ENCODE data around the gene SMPD3.

Gene SMPD3

GRCh38 chr16:68458101-68458500 is 9.8 kb upstream of the SMPD3 start:
- no peak overlapping the region for H3K4me3 ChIP-seq (ENCODE audit: low read depth, low read length)
- no peak for DNase-seq
- H3K27me3 ChIP-seq (replicated peaks) = no peaks in the 10 kb centered on the region
- in situ Hi-C loops (cut with HindIII; ENCODE audit: low pct_ligation_motif_present, low sequenced_read_pairs) = no loop called here
- no peak overlapping the region for H3K27ac ChIP-seq
- H3K36me3 ChIP-seq (replicated peaks) = no peaks in the 10 kb centered on the region
- TF ChIP-seq, protein P1, sequence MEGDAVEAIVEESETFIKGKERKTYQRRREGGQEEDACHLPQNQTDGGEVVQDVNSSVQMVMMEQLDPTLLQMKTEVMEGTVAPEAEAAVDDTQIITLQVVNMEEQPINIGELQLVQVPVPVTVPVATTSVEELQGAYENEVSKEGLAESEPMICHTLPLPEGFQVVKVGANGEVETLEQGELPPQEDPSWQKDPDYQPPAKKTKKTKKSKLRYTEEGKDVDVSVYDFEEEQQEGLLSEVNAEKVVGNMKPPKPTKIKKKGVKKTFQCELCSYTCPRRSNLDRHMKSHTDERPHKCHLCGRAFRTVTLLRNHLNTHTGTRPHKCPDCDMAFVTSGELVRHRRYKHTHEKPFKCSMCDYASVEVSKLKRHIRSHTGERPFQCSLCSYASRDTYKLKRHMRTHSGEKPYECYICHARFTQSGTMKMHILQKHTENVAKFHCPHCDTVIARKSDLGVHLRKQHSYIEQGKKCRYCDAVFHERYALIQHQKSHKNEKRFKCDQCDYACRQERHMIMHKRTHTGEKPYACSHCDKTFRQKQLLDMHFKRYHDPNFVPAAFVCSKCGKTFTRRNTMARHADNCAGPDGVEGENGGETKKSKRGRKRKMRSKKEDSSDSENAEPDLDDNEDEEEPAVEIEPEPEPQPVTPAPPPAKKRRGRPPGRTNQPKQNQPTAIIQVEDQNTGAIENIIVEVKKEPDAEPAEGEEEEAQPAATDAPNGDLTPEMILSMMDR (IDR thresholded peaks at IDR 0.05; ENCODE audit: low read depth, low read length, missing control alignments) = no peak

DNA sequence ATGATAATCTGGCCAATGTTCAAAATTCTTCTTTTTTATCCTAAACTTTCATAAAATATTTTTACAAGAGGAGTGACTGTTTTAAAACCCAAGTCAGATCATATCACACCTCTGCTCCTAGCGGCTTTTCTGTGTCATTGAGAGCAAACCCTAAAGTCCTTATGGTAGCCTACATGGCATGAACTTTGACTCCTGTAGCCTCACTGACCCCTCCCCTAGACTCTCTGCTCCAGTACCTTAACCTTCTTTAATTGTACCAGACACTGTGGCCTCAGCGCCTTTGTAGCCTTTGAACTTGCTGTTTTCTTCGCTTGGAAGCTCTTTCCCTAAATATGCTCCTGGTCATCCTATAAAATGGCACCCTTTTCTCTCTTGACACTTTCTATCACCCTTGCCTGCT is 7.3 kb upstream of the SMPD3 start:
- in situ Hi-C loops (cut with HindIII; ENCODE audit: low pct_ligation_motif_present, low sequenced_read_pairs) = no loop called here
- no peak overlapping the region for H3K4me3 ChIP-seq (ENCODE audit: low read depth, low read length)
- no peak for DNase-seq
- TF ChIP-seq, protein P1 (IDR thresholded peaks at IDR 0.05; ENCODE audit: low read depth, low read length, missing control alignments) = no peak
- H3K27me3 ChIP-seq (replicated peaks) = no peaks in the 10 kb centered on the region
- no peaks in the 10 kb centered on the region for H3K36me3 ChIP-seq (replicated peaks)
- H3K27ac ChIP-seq = no peak overlapping the region

DNA sequence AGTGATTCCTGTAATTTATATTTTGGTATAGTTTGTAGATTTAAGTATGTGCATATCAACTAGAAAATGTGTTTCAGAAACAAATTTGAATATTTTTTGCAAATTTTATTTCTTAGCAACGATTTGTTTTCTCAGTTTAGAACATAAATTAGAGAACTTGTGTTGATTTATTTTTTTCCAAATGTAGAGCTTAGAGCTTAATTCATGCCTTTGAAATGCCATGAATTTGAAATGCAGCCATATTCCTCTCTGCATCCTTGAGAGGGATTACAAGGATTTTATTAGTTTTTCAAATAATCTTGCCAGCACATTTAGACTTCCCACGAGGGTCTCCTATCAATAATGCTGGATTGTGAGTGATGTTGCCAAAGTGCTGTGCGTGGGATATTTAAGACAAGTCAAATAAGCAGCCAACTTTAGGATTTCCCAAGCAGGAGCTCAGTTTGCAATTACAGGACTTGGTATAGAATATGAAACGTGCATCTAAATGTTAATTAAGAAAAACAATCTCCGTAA is 6.7 kb upstream of the SMPD3 start:
- DNase-seq = no peak
- Histone ChIP-seq H3K4me3 (ENCODE audit: low read depth, low read length) (no peak overlapping the region), H3K27ac (no peak overlapping the region), H3K36me3 (replicated peaks) (no peaks in the 10 kb centered on the region), H3K27me3 (replicated peaks) (no peaks in the 10 kb centered on the region)
- in situ Hi-C loops (cut with HindIII; ENCODE audit: low pct_ligation_motif_present, low sequenced_read_pairs) = no loop called here
- TF ChIP-seq, protein P1 (IDR thresholded peaks at IDR 0.05; ENCODE audit: low read depth, low read length, missing control alignments) = no peak

DNA sequence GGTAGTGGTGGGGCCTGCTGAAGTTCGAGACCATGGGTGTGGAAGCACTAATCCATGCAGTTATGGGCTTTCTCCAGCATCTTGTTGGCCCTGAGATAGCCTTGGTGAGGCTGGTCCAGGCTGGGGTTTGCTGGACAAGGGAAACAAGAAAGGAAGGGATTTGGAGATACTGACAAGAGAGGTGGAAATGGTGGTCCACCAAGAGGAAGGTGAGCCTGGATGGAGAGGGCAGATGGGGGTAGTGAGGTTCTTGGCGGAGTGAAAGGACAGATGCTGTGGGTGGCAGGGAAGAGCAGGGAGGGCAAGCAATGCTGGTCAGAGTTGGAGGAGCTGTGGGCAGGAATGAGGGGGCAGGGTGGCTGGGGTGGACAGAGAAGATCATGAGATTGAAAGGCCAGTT is 5.5 kb upstream of the SMPD3 start:
- DNase-seq = no peak
- in situ Hi-C loops (cut with HindIII; ENCODE audit: low pct_ligation_motif_present, low sequenced_read_pairs) = no loop called here
- H3K36me3 ChIP-seq (replicated peaks) = no peaks in the 10 kb centered on the region
- no peaks in the 10 kb centered on the region for H3K27me3 ChIP-seq (replicated peaks)
- no peak overlapping the region for H3K27ac ChIP-seq
- TF ChIP-seq, protein P1 (IDR thresholded peaks at IDR 0.05; ENCODE audit: low read depth, low read length, missing control alignments) = no peak
- no peak overlapping the region for H3K4me3 ChIP-seq (ENCODE audit: low read depth, low read length)

DNA sequence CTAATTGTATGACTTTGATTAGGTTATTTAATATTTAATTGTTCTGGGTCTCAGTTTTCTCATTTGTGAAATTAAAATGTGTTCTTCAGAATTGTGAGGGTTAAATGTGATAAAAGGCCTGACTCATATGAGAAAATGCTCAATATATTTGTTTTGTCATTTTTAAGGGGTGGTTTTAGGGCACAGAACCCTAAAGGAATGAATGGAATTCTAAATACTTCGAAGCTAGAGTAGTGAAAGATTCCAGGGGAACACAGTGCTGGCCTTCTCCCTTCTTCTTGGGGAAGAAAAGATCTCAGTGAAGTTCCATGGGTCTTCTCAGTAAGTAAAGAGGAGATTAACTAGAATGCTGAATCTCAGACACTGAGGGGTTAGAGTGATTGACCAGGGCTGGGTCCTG is 3.9 kb upstream of the SMPD3 start:
- TF ChIP-seq, protein P1 (IDR thresholded peaks at IDR 0.05; ENCODE audit: low read depth, low read length, missing control alignments) = no peak

DNA sequence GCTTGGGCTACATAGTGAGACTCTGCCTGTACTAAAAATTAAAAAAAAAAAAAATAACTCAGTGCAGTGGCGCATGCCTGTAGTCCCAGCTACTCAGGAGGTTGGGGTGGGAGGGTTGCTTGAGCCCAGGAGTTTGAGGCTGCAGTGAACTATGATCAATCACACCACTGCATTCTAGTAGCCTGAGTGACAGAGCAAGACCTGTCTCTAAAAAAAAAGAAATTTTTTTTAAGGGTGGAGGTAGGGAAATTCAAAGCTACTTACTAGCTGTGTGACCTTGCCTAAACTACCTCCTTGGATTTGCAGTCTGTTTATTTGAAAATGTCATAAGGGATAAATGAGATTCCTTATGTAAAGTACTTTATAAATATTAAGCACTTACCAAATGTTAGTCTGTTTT is 3.4 kb upstream of the SMPD3 start:
- TF ChIP-seq, protein P1 (IDR thresholded peaks at IDR 0.05; ENCODE audit: low read depth, low read length, missing control alignments) = no peak
- no peak for DNase-seq
- H3K4me3 ChIP-seq (ENCODE audit: low read depth, low read length) = no peak overlapping the region
- peaks cover 7% of the 10 kb centered on the region for H3K27me3 ChIP-seq (replicated peaks)
- H3K27ac ChIP-seq = no peak overlapping the region
- in situ Hi-C loops (cut with HindIII; ENCODE audit: low pct_ligation_motif_present, low sequenced_read_pairs) = no loop called here
- no peaks in the 10 kb centered on the region for H3K36me3 ChIP-seq (replicated peaks)

More for the DNA sequence above, 3.9 kb upstream of the SMPD3 start:
- in situ Hi-C loops (cut with HindIII; ENCODE audit: low pct_ligation_motif_present, low sequenced_read_pairs) = no loop called here
- Histone ChIP-seq H3K36me3 (replicated peaks) (no peaks in the 10 kb centered on the region), H3K4me3 (ENCODE audit: low read depth, low read length) (no peak overlapping the region), H3K27me3 (replicated peaks) (peaks cover 3% of the 10 kb centered on the region), H3K27ac (no peak overlapping the region)
- DNase-seq = no peak

All from brain microvascular endothelial cell (primary cell).